ENCODE measurements around the gene NDUFA5.

Gene NDUFA5

GRCh38 chr7:123500878-123501489, 56.6 kb downstream of the NDUFA5 start:
- DNase-seq, result no peak

- no peak for DNase-seq
These were observed 58.2 kb downstream of the NDUFA5 start for GRCh38 chr7:123499211-123499970.

- no peak for DNase-seq
These were observed 59.0 kb downstream of the NDUFA5 start for GRCh38 chr7:123498601-123499000.

DNA sequence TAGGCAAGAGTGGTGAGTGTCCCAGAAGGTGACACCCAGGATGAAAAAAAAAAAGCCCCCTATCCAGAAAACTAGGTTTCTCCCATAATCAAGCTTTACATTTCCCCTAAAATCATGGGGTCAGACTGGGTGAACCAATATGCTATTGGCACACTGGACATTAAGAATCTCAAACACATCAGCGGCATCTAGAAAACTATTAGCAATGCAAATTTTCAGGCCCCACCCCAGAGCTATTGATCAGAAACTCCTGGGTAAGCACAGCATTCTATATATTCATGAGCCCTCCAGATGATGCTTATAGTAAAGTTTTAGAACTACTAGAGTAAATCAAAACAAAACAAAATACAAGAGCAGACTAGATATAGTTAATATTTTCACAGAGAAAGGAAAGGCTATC, 59.6 kb downstream of the NDUFA5 start:
- DNase-seq, result no peak

- no peak for DNase-seq
These were observed 63.3 kb downstream of the NDUFA5 start for GRCh38 chr7:123494193-123494796.

DNA sequence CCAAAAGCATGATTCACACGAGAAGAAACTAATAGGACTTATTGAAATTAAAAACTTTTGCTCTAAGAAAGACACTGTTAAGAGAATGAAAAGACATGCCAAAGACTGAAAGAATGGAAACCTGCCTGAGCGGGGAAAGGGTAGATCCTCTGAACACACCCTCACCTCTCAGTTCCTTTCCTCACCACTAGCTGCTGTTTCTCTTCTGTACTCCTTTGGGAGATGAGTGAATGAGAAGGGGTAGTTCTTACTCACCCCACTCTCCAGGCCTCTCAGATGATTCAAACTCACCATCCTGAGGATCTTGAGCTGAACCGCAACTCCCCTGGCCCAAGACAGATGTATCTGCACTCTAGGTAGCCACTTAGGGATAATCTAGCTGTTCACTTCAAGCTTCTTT, 65.1 kb downstream of the NDUFA5 start:
- no peak for DNase-seq

All from CD4-positive, alpha-beta T cell treated with Interferon gamma for 1 hour (primary cell).